NCI-H1105 (cell line): ENCODE data around the gene PHF24.
"Not testable (repeated sequence)": the region's sequence is repeated elsewhere in the genome, so short reads cannot be mapped to it uniquely, and the experiment has no call there.

Experiments used
- DNase-seq: peaks from one replicate; lab custom pipeline; 2025; lab: John Stamatoyannopoulos, UW

PHF24 gene

DNA sequence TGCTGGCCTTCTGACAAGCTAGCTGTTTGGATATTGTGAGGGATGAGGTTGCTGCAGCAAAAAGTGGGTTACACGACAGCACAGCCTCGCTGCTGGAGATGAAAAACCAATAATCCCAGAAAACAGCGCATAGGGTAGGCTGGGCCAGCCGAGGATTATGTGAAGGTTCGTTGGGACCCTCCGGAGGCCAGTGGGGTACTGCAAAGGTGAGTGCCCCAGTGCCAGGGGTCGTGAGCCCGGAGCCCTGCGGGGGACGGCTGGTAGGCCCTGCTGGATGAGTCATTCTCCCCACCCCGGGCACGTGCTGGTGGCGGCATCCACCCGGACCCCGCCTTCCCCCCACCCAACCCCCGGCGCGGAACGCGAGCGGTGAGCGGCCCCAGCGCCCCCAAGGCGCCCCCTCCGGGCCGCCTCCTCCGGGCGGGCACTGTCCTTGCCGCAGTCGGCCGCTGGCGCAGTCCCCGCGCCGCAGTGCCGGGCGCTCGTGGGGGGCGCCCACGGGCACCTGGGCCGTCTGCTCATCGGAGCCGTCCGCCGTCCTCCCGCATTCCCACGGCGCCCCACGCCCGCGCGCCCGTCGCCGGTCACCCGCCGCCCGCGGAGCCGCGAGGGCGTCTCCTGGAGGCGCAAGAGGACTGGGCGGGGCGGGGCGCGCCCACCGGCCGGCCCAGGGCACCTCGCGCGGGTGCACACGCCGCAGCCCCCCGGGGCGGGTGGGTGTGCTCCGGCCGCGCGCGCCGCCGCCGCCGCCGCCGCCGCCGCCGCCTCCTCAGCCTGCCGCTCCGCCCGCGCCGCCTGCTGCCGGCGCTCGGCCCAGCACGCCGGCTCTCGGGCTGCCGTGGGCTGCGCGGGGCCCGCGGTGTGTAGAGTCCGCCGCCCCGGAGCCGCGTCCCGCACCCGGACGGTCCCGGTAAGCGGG lies at the start of gene PHF24:
Gene PHF24, plus strand, starts transcription at position 794 of the 919 bp plus-strand sequence. CDS start 13,014 bp downstream, outside the sequence.
- peak; percentile 5 for DNase-seq

- no peak for DNase-seq
Observed at GRCh38 chr9:34927061-34927460, 31.0 kb upstream of the PHF24 start.

- DNase-seq = no peak
Observed at GRCh38 chr9:34928921-34929320, 29.2 kb upstream of the PHF24 start.

DNA sequence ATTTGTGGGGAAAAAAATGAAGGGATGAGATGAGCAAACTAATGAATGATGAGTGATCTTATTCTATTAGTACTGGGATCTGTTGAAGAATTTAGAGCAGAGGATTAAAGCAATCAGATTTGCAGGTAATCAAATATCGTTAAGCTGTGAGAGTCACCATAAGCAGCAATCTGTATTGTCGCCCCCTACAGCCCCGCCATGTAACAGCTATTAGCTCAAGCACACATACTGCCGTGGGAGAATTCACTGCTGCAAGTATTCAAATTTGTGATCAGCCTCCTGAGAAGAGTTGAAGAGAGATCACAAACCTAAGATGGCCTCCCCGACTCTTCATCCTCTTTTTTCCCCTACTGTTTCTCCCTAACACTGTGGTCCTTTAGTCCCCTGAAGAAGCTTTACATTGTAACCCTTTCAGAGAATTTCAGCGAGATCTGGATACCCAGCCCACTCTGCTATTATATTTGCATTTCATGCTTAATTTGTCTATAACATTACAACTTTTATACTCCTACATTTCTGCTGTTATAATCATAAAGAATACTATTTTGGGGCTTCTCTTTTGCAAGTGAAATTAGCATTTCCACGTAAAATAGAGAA lies 28.5 kb upstream of the PHF24 start:
- DNase-seq = peak; percentile 5

GRCh38 chr9:34939989-34940388 lies 18.1 kb upstream of the PHF24 start:
- DNase-seq = not testable (repeated sequence)

DNA sequence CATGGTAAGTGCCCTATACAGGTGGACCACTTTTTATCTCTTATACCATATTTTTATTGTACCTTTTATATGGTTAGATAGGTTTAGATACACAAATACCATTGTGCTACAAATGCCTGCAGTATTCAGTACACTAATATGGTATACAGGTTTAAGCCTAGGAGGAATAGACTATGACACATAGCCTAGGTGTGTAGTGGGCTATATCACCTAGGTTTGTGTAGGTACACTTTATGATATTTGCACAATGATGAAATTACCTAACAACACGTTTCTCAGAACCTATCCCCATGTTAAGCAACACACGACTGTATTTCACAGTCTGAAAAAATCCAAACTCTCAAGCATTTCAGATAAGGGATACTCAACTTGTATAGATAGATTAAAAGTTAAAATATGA lies 9.6 kb upstream of the PHF24 start:
- DNase-seq = no peak

- DNase-seq = no peak
Observed at GRCh38 chr9:34954225-34954624, 3.9 kb upstream of the PHF24 start.

DNA sequence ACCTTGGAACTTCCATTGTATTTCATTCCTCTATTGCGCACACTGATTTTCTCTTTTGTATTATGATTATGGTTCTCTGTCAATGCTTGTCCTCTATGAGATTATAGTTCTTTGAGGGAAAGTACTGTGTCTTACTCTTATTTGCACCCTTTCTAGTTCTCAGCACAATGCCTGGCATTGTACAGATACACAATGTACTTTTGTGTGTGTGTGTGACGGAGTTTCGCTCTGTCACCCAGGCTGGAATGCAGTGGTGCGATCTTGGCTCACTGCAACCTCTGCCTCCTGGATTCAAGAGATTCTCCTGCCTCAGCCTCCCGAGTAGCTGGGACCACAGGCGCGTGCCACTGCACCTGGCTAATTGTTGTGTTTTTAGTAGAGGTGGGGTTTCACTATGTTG lies 2.0 kb upstream of the PHF24 start:
- DNase-seq = not testable (repeated sequence)

- DNase-seq = no peak
Observed at GRCh38 chr9:34956648-34957047, 1.4 kb upstream of the PHF24 start.

- DNase-seq = no peak
Observed at GRCh38 chr9:34958411-34958982, 412 bp downstream of the PHF24 start.

GRCh38 chr9:34959461-34959860 lies 1.4 kb downstream of the PHF24 start:
- no peak for DNase-seq

- DNase-seq = no peak
Observed at GRCh38 chr9:34961574-34962490, 3.7 kb downstream of the PHF24 start.

DNA sequence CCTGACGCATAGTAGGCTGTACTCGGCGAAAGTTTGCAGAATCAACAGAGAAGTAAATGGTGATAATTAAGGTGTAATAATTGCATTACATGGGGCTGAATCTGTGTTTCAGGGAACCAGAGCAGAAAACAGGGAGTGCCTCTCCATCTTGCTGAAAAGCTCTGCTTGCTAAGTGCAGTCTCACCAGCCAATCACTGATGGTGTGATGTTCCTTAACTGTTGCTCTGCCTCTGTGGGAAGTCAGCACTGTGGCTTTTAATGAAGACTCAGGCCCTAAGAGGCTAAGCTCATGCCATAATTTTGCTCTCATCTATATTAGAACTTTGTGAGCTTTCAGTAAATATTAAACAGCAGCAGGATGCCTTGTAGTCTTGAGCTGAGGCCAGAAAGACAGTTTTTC lies 4.5 kb downstream of the PHF24 start:
- DNase-seq = no peak

GRCh38 chr9:34963552-34963951 lies 5.5 kb downstream of the PHF24 start:
- DNase-seq = no peak

DNA sequence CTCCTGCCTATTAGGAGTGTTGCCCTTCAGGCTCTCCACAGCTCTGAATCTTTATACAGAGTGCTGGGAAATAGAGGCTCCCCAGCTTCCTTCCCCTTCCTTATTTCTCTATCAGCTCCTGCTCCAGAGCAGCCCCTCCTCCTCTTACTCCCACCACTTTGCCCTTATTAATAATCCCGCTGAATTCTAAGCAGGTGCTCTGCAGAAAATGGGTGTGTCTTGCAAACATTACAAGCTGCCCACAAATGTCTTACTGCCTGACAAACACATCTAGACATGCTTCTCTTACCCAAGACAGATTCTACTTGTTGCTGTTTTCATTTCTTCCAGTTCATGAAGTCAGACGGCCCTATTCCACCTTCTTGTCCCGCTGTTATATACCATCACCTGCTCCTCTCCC lies 6.4 kb downstream of the PHF24 start:
- DNase-seq = no peak

- DNase-seq = no peak
Observed at GRCh38 chr9:34971146-34971811, 13.2 kb downstream of the PHF24 start.

DNA sequence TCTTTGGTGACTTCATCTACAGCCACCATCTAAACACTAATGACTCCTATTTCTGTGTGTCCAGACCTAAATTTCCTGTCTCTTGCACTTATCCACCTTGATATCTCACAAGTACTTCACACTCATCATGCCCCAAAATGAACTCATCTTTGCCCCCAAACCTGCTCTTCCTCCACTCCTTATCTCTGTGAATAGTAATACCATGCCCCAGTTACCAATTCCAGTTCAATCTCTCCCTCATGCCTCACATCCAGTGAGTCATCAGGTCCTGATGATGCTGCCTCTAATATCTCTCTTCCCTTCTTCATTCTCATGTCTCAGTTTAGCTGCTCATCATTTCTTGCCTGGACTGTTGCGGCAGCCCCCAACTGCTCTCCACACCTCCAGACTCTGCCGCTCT lies 16.6 kb downstream of the PHF24 start:
- no peak for DNase-seq

DNA sequence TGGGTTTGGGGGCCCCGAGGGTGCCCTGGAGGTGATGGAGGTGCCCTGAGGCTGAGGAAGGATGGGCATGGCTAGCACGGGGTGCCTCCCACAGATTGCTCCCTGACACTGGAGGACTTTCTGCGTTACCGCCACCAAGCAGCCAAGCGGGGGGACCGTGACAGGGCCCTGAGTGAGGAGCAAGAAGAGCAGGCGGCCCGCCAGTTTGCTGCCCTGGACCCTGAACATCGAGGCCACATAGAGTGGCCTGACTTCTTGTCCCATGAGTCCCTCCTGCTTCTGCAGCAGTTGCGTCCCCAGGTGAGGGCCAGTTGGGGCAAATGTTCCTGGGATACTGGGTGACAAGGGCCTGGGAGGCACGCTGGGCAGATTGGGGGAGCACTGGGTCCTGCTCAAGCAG lies 18.4 kb downstream of the PHF24 start:
- no peak for DNase-seq

- DNase-seq = no peak
Observed at GRCh38 chr9:34976992-34977391, 18.9 kb downstream of the PHF24 start.

DNA sequence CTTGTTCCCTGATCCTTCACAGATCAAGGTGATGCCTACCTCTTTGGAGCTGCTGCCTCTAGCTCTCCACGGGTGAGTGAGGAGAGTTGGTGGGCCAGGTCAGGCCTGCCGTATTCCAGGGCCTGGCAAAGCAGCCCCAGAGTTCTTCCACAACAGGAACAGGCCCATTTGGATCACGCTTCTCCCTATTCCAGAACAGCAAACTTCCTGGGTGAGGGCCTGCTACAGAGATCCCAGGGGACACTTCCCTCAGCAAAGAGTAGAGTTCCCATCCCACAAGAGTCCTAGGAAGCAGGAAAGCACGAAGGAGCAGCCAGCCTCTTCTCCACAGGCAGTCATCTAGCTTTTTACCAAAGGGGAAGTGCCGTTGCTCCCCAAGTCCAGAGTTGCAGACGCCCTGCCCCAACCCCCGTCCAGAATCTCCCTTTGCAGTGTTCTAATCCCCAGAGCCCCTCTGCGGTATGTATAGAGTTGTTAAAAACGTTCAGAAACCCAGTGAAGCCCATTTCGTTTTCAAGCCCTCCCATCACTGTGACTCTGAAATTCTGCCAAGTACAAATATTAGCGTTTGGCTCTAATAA lies 22.2 kb downstream of the PHF24 start:
- DNase-seq = no peak

- DNase-seq = no peak
Observed at GRCh38 chr9:34982361-34982760, 24.3 kb downstream of the PHF24 start.
